Activated T-cell treated with anti-CD3 and anti-CD28 coated beads, Interleukin-2, amount 50 U/mL, for 4 hours (primary cell): ENCODE data around the gene RTL5. TPM values are rescaled to one million over a fixed set of nuclear protein-coding genes. Genes with fewer than 3 reads are reported as not detected.
"Not testable (repeated sequence)": the region's sequence is repeated elsewhere in the genome, so short reads cannot be mapped to it uniquely, and the experiment has no call there.

Source experiments
- ATAC-seq, 2 donors: fragments of 200-7000 bp; cut with Tn5 transposase; one replicate each; pipeline ENCODE4 v1.10.0; 2021
- DNase-seq: peaks from one replicate; pipeline ENCODE4 v3.0.0-alpha.2; 2020
- H3K27me3 Mint-ChIP-seq: one replicate; pipeline ENCODE4 v1.8.0; 2021; ENCODE audit warnings: low read depth, mixed read lengths
- H3K36me3 Mint-ChIP-seq: one replicate; pipeline ENCODE4 v1.8.0; 2022; ENCODE audit warnings: mixed read lengths; ENCODE audit not compliant: insufficient read depth
- H3K4me1 Mint-ChIP-seq: one replicate; pipeline ENCODE4 v1.8.0; 2021; ENCODE audit warnings: low read depth, mixed read lengths
- H3K4me3 Mint-ChIP-seq: one replicate; pipeline ENCODE4 v1.8.0; 2021; ENCODE audit warnings: mild to moderate bottlenecking, moderate library complexity, mixed read lengths
- H3K9me3 Mint-ChIP-seq: one replicate; pipeline ENCODE4 v1.8.0; 2021; ENCODE audit warnings: mixed read lengths
- total RNA-seq, 3 donors: library from RNA; stranded (reverse); gene quantifications; one replicate each; pipeline ENCODE4 v1.2.1, GENCODE V29; 2021

The RTL5 gene
- under 1 TPM; 0.25 to 0.63 (median 0.45) TPM for total RNA-seq

DNA sequence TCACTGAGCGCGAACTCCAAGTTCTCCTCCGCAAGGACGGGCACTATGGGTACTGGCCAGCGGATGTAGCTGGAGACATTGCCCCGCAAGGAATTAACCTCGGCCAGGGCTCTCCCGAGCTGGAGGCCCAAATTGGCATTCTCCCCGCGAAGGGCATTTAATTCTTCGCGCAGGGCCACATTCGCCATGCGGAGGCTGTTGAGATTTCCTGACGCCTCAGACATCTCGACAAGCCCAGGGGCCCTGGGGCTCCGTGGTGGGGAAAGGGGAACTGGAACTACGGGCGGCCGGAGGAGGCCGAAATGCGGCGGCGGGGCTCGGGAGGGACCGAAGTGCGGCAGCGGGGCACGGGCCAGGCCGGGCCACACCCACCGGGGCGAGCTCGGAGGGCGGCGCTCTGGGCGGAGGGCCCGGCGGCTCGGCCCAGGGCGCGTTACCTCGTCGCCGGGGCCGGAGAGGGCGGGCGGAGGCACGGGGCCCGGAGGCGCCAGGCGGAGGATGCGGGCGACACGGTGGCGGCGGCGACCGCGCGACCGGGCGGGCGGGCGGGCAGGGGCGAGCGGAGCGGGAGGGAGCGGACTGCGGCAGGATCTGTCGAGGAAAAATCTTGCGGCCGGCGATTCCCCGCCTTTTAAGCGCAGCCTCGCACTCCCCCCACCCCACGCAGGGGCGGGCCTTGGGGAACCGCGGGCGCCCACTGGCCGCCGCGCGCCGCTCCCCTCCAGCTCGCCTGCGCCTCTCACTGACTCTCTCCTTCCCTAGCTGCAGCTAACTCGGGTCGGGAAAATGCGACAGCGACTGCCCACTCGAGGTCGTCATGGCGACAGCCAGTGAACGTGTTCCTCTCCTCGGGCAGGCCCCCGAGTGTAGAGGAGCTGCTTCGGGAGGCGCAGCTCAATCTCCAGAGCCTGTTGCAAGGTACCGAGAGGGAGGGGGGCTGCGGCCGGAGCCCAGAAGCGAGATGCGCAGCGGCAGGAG is at the start of gene RTL5:
TSS of gene RTL5 (minus strand) at position 599 of the 978 bp plus-strand sequence.
- peak; percentile 58 for DNase-seq
- H3K4me3 Mint-ChIP-seq, result peak within 1 kb of the TSS; percentile 72
- ATAC-seq, result peak; percentile 83 to 87
- H3K4me1 Mint-ChIP-seq, result peaks cover 7% of the 10 kb centered on the region
- H3K36me3 Mint-ChIP-seq, result no peaks in the 10 kb centered on the region
- no peaks in the 10 kb centered on the region for H3K9me3 Mint-ChIP-seq
- H3K27me3 Mint-ChIP-seq, result peaks cover 15% of the 10 kb centered on the region

DNA sequence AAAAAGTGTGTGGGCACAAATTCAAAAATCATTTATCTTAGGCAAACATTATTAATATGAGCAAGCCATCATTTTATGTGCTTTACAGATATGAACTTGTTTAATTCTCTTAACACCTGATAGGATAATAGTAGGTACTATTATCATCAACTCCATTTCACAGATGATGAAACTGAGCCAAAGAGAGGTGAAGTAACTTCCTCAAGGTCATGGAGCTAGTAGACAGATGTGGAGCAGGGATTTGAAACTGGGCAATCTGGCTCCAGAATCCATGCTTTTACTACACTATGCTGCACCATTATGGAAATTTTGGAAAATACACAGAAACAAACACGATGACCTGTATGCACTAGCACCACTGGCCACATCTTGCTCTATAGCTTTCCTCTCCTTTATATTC is 48.8 kb upstream of the RTL5 start:
- Mint-ChIP-seq H3K4me1 (peaks cover 15% of the 10 kb centered on the region), H3K27me3 (no peaks in the 10 kb centered on the region), H3K36me3 (no peaks in the 10 kb centered on the region), H3K9me3 (no peaks in the 10 kb centered on the region), H3K4me3 (no peak overlapping the region)
- ATAC-seq (no peak), DNase-seq (no peak)

DNA sequence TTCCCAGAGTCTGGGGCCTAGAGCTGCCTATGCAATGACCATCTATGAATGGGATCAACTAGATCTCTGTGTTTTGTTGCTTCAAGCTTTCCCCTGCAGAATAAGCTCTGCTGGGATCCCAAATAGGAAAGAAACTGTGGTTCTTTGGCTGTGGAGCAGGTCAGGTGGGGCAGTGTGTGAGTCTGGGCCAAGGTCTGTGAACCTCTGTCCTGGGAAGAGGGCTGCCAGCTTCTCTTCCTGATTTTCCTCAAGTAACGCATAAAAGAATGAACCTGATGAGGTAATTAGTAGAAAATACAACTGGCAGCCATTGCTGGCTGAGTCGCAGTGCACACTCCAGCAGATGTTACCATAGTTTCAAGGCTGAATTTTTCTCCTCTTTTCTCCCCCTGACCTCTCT is 45.3 kb upstream of the RTL5 start:
- no peaks in the 10 kb centered on the region for H3K27me3 Mint-ChIP-seq
- ATAC-seq (no peak), DNase-seq (no peak)
- H3K4me3 Mint-ChIP-seq, result no peak overlapping the region
- no peaks in the 10 kb centered on the region for H3K9me3 Mint-ChIP-seq
- no peaks in the 10 kb centered on the region for H3K36me3 Mint-ChIP-seq
- peaks cover 10% of the 10 kb centered on the region for H3K4me1 Mint-ChIP-seq

DNA sequence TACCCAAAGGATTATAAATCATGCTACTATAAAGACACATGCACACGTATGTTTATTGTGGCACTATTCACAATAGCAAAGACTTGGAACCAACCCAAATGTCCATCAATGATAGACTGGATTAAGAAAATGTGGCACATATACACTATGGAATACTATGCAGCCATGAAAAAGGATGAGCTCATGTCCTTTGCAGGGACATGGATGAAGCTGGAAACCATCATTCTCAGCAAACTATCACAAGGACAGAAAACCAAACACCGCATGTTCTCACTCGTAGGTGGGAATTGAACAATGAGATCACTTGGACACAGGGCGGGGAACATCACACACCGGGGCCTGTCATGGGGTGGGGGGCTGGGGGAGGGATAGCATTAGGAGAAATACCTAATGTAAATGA is 44.6 kb upstream of the RTL5 start:
- H3K9me3 Mint-ChIP-seq, ATAC-seq, H3K4me3 Mint-ChIP-seq, H3K27me3 Mint-ChIP-seq, H3K36me3 Mint-ChIP-seq, DNase-seq: not testable (repeated sequence)
- peaks cover 10% of the 10 kb centered on the region for H3K4me1 Mint-ChIP-seq

DNA sequence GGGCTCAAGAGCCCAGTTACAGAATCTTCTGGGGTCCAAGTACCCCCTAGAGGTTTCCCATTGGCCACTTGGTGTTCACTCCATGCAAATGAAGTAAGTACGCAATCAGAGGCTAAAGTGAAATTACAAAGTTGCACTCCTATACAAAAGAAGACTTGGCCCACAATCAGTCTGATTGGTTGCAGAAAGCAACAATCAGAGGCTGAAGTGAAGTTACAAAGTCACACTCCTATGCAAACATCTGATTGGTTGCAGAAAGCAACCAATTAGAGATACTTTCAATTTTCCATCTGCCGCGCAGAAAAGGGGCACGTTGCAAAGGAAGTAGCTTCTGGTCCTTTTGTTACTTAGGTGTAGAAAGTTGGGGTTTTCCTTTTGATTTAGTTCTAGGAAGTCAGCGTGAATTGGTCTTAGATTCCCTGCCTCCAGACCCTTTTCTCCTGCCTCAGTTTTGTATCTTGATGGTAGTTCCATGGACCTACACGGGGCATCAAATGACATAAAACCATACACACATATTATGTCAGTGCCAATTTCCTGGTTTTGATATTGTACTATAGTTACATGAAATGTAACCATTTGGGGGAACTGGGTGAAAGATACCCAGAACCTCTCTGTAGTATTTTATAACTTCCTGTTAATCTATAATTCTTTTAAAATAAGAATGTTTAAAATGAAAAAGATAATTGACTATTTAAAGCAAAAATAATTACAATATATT is 37.5 kb upstream of the RTL5 start:
- Mint-ChIP-seq H3K27me3 (no peaks in the 10 kb centered on the region), H3K9me3 (no peaks in the 10 kb centered on the region), H3K36me3 (no peaks in the 10 kb centered on the region), H3K4me3 (peak overlapping the region; percentile 65), H3K4me1 (peaks cover 5% of the 10 kb centered on the region)
- peak; percentile 43 to 78 for ATAC-seq
- DNase-seq, result peak; percentile 10

DNA sequence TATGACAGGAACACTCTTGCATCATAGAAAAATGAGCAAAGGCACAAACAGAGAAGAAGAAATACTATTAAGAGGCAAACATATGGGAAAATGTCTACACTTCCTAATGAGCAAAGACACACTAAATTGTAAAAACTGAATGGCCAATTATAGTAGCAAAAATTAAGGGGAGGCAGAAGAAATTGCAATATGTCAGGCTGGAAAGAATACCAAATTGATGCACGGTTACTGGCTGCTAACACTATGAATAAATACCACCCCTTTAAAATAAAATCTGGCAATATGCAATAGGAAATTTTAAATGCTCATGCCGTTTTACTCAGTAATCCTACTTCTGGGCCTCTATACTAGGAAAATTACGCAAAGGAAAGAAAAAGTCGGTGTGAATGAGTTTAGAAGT is 33.8 kb upstream of the RTL5 start:
- no peak for DNase-seq
- H3K36me3 Mint-ChIP-seq, result no peaks in the 10 kb centered on the region
- no peaks in the 10 kb centered on the region for H3K9me3 Mint-ChIP-seq
- peaks cover 5% of the 10 kb centered on the region for H3K4me1 Mint-ChIP-seq
- ATAC-seq, result no peak
- no peaks in the 10 kb centered on the region for H3K27me3 Mint-ChIP-seq
- no peak overlapping the region for H3K4me3 Mint-ChIP-seq

DNA sequence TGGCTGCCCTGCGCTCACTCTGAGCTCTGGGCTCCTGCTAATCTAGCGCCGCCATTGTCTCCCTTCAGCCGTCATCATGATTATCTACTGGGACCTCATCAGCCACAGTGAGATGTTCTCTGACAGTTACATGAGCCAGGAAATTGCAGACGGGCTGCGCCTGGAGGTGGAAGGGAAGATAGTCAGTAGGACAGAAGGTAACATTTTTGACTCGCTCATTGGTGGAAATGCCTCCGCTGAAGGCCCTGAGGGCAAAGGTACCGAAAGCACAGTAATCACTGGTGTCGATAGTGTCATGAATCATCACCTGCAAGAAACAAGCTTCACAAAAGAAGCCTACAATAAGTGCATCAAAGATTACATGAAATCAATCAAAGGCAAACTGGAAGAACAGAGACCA is 28.1 kb upstream of the RTL5 start:
- Mint-ChIP-seq H3K36me3 (no peaks in the 10 kb centered on the region), H3K4me3 (no peak overlapping the region), H3K9me3 (no peaks in the 10 kb centered on the region), H3K4me1 (no peaks in the 10 kb centered on the region), H3K27me3 (no peaks in the 10 kb centered on the region)
- no peak for DNase-seq
- ATAC-seq, result no peak

DNA sequence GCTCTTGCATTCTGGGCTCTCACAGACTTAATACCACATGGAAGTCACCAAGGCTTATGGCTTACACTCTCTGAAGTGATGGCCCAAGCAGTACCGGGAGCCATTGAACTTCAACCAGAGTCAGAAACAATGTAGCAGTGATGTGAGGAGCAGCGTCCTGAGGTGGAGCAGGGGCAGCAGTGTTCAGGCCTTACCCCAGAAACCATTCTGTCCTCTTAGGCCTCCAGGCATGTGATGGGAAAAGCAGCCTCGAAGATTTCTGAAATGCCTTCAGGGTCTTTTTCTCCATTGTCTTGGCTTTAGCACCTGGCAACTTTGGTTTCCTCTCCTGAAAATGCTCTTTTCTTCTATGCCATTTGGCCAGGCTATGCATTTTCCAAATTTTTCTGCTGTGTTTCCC is 27.1 kb upstream of the RTL5 start:
- Mint-ChIP-seq H3K4me3 (no peak overlapping the region), H3K9me3 (no peaks in the 10 kb centered on the region), H3K4me1 (no peaks in the 10 kb centered on the region), H3K36me3 (no peaks in the 10 kb centered on the region), H3K27me3 (no peaks in the 10 kb centered on the region)
- DNase-seq, result no peak
- ATAC-seq, result no peak

DNA sequence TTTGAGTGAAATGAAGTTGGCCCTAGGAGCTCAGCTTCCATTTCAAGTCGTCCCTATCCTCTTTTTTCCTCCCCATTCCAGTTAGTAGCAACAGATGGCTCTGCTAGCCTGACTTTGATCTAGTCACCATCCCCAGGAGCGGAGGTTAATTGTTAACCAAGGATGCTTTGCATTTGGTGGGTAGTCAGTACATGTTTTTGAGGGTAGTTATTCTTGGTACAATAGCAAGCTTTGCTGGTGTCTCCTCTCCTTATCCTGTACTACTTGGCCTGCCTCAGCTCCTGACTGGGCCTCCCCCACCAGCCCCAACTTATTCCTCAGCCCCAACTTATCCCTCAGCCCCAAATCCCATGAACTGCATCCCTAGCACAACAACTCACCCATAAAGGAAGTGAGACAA is 14.8 kb upstream of the RTL5 start:
- no peak for DNase-seq
- H3K27me3 Mint-ChIP-seq, result no peaks in the 10 kb centered on the region
- H3K4me1 Mint-ChIP-seq, result peaks cover 20% of the 10 kb centered on the region
- H3K4me3 Mint-ChIP-seq, result no peak overlapping the region
- no peak for ATAC-seq
- H3K36me3 Mint-ChIP-seq, result no peaks in the 10 kb centered on the region
- H3K9me3 Mint-ChIP-seq, result no peaks in the 10 kb centered on the region

DNA sequence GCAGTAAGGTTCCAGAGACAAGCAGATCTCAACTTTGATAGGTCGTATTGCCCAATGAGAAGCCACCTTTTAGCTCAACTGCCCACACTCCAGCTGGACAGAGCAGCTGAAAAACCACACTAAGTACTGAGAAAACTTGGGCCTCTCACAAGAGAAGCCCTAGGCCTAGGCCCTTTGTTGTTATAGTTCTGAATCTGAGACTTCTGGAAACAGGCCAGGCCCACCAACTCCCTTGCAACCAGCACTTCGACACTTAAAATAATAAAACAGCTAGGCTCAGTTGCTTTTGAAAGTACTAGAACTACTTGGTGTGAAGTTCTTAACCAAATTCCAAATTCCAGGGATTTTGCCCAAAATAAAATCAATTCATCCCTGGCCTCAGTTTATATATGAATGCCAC is 13.5 kb upstream of the RTL5 start:
- ATAC-seq, result no peak
- Mint-ChIP-seq H3K4me3 (no peak overlapping the region), H3K27me3 (no peaks in the 10 kb centered on the region), H3K4me1 (peaks cover 33% of the 10 kb centered on the region), H3K9me3 (no peaks in the 10 kb centered on the region), H3K36me3 (peaks cover 1% of the 10 kb centered on the region)
- DNase-seq, result no peak

DNA sequence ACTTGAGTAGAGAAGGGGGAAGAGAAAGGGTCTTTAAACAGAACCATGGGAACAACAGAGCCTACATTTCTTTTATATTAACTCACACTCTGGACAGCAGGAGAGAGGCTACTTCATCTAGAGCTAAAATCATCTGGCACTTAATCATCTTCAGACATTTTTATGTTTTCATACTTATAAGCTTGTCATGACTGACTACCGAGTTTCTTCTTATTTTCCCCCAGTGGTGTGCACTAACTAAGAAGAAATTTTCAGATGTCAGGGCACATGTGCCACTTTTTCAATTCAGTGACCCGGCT is 11.8 kb upstream of the RTL5 start:
- Mint-ChIP-seq H3K4me1 (peaks cover 34% of the 10 kb centered on the region), H3K36me3 (peaks cover 1% of the 10 kb centered on the region), H3K4me3 (no peak overlapping the region), H3K27me3 (peaks cover 2% of the 10 kb centered on the region), H3K9me3 (no peaks in the 10 kb centered on the region)
- DNase-seq, result no peak
- ATAC-seq, result no peak

DNA sequence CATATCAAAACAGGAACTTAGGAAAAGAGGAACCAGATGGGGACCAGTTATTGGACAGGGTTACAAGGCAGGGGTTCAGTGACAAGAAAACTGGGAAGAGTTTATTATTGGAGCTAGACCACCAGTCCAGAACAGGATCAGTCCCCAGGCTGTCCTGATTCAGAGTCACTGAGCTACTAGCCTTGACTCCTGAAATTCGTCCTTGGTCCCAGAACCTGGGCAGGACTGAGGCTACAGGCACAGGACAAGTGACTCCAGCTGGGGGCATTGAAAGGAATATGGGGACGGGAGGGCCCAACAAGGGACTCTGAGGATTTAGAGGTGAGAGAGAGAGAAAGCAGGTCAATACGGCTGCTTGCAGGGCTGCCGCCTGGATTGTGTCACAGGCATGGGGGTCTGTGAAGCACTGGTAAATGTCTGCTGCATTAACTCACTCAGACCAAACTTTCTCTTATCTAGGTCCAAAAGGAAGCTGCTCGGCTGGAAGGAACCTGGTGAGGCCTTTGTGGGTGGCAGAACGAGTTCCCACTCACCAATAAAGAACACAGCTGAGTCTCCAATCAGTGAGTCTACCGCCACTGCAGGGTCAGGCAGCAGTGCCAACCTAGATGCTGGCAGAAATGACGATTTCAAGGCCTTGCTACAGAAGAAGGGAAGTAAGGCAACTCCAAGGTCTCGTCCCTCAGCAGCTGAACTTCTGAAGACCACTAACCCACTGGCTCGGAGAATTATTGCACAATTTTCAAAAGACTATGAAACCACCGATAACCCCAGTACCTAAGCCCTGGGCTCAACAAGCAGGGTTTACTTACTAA is 11.3 kb upstream of the RTL5 start:
- peaks cover 1% of the 10 kb centered on the region for H3K36me3 Mint-ChIP-seq
- DNase-seq, result no peak
- no peak overlapping the region for H3K4me3 Mint-ChIP-seq
- H3K27me3 Mint-ChIP-seq, result peaks cover 2% of the 10 kb centered on the region
- no peaks in the 10 kb centered on the region for H3K9me3 Mint-ChIP-seq
- peaks cover 34% of the 10 kb centered on the region for H3K4me1 Mint-ChIP-seq
- ATAC-seq, result no peak

DNA sequence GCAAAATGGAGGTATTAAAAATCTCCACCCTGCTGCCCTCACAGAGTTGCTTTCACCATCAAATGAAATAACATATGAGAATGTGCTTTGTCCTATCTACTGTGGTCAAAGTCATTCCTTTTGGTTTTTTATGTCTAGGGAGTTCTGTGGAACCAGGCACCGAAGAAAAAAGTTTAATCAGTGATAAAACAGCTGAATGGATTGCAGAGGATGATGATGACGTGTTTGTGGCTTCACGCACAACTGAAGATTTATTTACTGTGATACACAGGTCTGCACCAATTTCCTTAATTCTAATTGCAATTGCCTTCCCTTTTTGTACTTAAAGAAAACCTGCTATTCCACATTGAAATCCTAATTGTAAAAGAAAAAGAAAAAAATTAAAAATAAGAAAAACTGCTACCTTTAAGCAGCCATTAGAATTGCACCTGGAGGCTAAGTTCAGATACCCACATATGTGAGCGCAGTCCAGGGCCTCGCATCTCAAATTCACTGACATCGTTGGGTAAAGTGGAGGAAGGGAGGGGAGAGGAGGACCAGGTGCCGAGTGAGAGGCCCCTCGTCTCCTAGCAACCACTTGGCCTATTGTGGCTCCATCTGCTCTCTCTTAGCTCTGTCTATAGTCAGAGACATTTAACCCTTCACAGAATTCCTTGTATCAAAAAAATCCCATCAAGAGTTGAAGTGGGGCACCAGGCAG is 10.5 kb upstream of the RTL5 start:
- peaks cover 1% of the 10 kb centered on the region for H3K36me3 Mint-ChIP-seq
- ATAC-seq (no peak), DNase-seq (no peak)
- H3K9me3 Mint-ChIP-seq, result no peaks in the 10 kb centered on the region
- peaks cover 2% of the 10 kb centered on the region for H3K27me3 Mint-ChIP-seq
- no peak overlapping the region for H3K4me3 Mint-ChIP-seq
- H3K4me1 Mint-ChIP-seq, result peaks cover 34% of the 10 kb centered on the region
